Activated T-cell treated with anti-CD3 and anti-CD28 coated beads, Interleukin-2, amount 50 U/mL, for 24 hours (primary cell): ENCODE results near the gene CLEC18C.
"Not testable (repeated sequence)": the region's sequence is repeated elsewhere in the genome, so short reads cannot be mapped to it uniquely, and the experiment has no call there.

Experiments
- DNase-seq: peaks from one replicate; pipeline ENCODE4 v3.0.0-alpha.2; 2020
- H3K27ac Mint-ChIP-seq: 2 replicates; pipeline ENCODE4 v1.8.0; 2020; ENCODE audit warnings: mild to moderate bottlenecking, mixed read lengths
- H3K27me3 Mint-ChIP-seq: 2 replicates; pipeline ENCODE4 v1.8.0; 2020; ENCODE audit warnings: mixed read lengths
- H3K36me3 Mint-ChIP-seq: 2 replicates; pipeline ENCODE4 v1.8.0; 2020; ENCODE audit warnings: low read depth, mixed read lengths
- H3K4me1 Mint-ChIP-seq: 2 replicates; pipeline ENCODE4 v1.8.0; 2020; ENCODE audit warnings: low read depth, mixed read lengths
- H3K4me3 Mint-ChIP-seq: 2 replicates; pipeline ENCODE4 v1.8.0; 2020; ENCODE audit warnings: mild to moderate bottlenecking, moderate library complexity, mixed read lengths
- H3K9me3 Mint-ChIP-seq: 2 replicates; pipeline ENCODE4 v1.8.0; 2020; ENCODE audit warnings: mixed read lengths

Gene CLEC18C

DNA sequence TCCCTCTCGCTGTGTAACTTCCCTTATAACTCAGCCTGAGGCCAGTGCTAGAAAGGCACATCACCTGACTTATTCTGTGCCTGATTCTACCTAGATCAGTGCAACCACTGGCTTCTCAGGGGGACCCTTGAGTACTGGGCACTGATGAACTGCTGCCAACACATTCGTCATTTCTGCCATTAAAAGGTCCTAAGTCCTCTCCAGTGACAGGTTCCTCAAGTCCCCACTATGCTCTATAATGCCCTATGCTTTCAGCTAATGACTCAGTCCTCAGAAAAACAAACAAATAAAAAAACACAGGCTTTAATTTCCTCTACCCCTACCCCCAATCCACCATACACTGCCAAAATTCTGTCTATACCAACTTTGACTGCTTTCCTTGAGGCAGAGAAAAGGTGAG is 49.6 kb downstream of the CLEC18C start:
- H3K9me3 Mint-ChIP-seq, H3K27me3 Mint-ChIP-seq, H3K4me3 Mint-ChIP-seq, DNase-seq: not testable (repeated sequence)
- Mint-ChIP-seq H3K4me1 (peaks cover 10% of the 10 kb centered on the region), H3K27ac (peak overlapping the region; percentile 77), H3K36me3 (peaks cover 70% of the 10 kb centered on the region)

DNA sequence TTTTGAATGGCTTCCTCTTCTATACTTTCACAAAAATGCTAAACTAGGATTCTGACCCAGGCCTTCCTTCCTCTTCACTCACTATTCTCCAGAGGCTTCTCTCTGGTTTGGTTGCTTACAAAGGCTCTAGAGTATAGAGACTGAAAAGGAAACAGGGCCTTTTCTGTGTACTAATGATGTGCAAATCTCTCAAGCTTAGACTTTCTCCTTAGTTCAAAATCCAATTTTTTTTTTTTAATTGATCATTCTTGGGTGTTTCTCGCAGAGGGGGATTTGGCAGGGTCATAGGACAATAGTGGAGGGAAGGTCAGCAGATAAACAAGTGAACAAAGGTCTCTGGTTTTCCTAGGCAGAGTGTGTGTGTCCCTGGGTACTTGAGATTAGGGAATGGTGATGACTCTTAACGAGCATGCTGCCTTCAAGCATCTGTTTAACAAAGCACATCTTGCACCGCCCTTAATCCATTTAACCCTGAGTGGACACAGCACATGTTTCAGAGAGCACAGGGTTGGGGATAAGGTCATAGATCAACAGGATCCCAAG is 50.5 kb downstream of the CLEC18C start:
- Mint-ChIP-seq H3K36me3 (peaks cover 69% of the 10 kb centered on the region), H3K27ac (peak overlapping the region; percentile 77), H3K4me1 (peaks cover 10% of the 10 kb centered on the region)
- H3K27me3 Mint-ChIP-seq, DNase-seq, H3K4me3 Mint-ChIP-seq, H3K9me3 Mint-ChIP-seq: not testable (repeated sequence)

DNA sequence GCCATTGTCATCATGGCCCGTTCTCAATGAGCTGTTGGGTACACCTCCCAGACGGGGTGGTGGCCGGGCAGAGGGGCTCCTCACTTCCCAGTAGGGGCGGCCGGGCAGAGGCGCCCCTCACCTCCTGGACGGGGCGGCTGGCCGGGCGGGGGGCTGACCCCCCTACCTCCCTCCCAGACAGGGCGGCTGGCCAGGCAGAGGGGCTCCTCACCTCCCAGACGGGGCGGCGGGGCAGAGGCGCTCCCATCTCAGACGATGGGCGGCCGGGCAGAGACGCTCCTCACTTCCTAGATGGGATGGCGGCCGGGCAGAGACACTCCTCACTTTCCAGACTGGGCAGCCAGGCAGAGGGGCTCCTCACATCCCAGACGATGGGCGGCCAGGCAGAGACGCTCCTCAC is 51.1 kb downstream of the CLEC18C start:
- H3K36me3 Mint-ChIP-seq: peaks cover 69% of the 10 kb centered on the region
- DNase-seq: not testable (repeated sequence)

DNA sequence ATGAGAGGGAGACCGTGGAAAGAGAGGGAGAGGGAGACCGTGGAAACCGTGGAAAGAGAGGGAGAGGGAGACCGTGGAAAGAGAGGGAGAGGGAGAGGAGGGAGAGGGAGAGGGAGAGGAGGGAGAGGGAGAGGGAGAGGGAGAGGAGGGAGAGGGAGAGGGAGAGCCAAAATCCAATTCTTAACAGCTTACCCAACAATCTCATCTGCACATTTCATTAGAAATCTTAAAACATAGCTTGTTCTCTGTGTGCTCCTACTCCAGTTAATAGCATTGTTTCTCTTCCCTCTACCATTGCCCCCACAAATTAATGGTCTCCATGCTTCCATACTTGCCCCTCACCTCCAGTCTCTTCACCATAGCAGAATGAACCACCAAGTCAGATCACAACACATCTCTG is 51.8 kb downstream of the CLEC18C start:
- H3K4me1 Mint-ChIP-seq: peaks cover 10% of the 10 kb centered on the region
- peak overlapping the region; percentile 44 for H3K27ac Mint-ChIP-seq
- not testable (repeated sequence) for H3K4me3 Mint-ChIP-seq, H3K27me3 Mint-ChIP-seq, DNase-seq, H3K9me3 Mint-ChIP-seq
- H3K36me3 Mint-ChIP-seq: peaks cover 65% of the 10 kb centered on the region

More for the DNA sequence above, 51.1 kb downstream of the CLEC18C start:
- H3K27ac Mint-ChIP-seq, H3K9me3 Mint-ChIP-seq, H3K4me3 Mint-ChIP-seq, H3K27me3 Mint-ChIP-seq: not testable (repeated sequence)
- peaks cover 10% of the 10 kb centered on the region for H3K4me1 Mint-ChIP-seq

DNA sequence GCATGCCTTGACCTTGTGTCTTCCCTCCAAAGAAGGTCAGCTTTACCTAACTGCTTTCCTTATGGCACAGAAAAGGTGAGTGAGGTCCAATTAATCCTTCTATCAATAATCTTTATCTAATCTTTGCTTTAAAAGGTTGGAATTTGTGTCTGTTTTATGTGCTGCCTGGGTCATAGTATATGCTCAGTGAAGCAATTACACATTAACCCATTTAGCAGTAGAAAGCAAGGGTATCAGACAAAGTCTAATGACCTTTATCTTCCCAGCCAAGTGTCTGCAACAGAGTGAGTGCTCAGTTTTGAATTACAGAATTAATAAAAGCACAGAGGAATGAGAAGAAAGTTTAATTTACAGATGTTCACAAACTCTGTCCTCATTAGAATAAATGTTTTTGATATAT is 52.4 kb downstream of the CLEC18C start:
- H3K9me3 Mint-ChIP-seq, H3K27me3 Mint-ChIP-seq, H3K4me3 Mint-ChIP-seq, DNase-seq: not testable (repeated sequence)
- Mint-ChIP-seq H3K27ac (peak overlapping the region; percentile 40), H3K4me1 (peaks cover 10% of the 10 kb centered on the region), H3K36me3 (peaks cover 68% of the 10 kb centered on the region)

DNA sequence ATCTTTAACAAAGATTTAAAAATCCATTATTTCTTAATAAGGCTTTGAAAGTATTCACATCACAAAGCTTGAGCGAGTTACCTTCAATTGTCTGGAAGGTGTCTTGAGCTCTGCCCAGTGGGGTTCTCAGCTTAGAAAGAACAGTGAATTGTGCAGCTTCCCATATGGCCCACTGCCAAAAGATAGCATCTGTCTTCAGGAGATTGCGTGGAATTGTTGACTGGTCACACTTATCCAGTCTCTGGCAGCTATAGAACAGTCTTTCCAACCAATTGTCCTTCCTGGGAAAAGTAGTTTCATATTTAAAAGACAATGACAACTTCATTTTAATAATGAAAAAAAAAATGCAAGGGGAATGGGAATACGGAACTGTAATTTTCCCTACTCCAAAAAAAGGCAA is 58.2 kb downstream of the CLEC18C start:
- H3K36me3 Mint-ChIP-seq: peaks cover 75% of the 10 kb centered on the region
- not testable (repeated sequence) for H3K4me1 Mint-ChIP-seq, H3K4me3 Mint-ChIP-seq, H3K9me3 Mint-ChIP-seq, H3K27me3 Mint-ChIP-seq, H3K27ac Mint-ChIP-seq, DNase-seq
